Renal cortex interstitium (tissue), 11 donors: ENCODE measurements around the gene DLGAP1. TPM values are rescaled to one million over a fixed set of nuclear protein-coding genes. Genes with fewer than 3 reads are reported as not detected.

Experiments
- DNase-seq, 11 donors: peaks; one replicate each; pipeline ENCODE4 v3.0.0-alpha.2; 2013; ENCODE audit warnings: low read depth in 9 of 11, low spot score in 4 of 11; ENCODE audit errors: extremely low read depth in 1 of 11
- polyA plus RNA-seq, 3 donors: library from polyadenylated mRNA; unstranded; fragments of 120-200 nt; gene quantifications; one replicate each; pipeline ENCODE4 v1.2.1, GENCODE V29; 2013; ENCODE audit not compliant: insufficient read length in 3 of 3

Gene DLGAP1
- polyA plus RNA-seq, 3 donors, result 4.6 to 6.1 (median 5.9) TPM

GRCh38 chr18:3793545-3793944, 661.6 kb downstream of the DLGAP1 start:
- DNase-seq, result no peak

- DNase-seq, result no peak
Observed at GRCh38 chr18:3793111-3793510, 662.0 kb downstream of the DLGAP1 start.

- no peak for DNase-seq
Observed at GRCh38 chr18:3792711-3793110, 662.4 kb downstream of the DLGAP1 start.

GRCh38 chr18:3791238-3791637, 663.9 kb downstream of the DLGAP1 start:
- DNase-seq, result no peak

- peak in 6 of 11 donors; percentile 42 to 69 (median 59) for DNase-seq
Observed at GRCh38 chr18:3790703-3791102, 664.4 kb downstream of the DLGAP1 start.

- DNase-seq, result no peak
Observed at GRCh38 chr18:3789525-3789924, 665.6 kb downstream of the DLGAP1 start.

GRCh38 chr18:3784949-3785348, 670.2 kb downstream of the DLGAP1 start:
- no peak for DNase-seq

- DNase-seq, result no peak
Observed at GRCh38 chr18:3782901-3783300, 672.2 kb downstream of the DLGAP1 start.

GRCh38 chr18:3777719-3778118, 677.4 kb downstream of the DLGAP1 start:
- DNase-seq, result no peak

GRCh38 chr18:3777122-3777521, 678.0 kb downstream of the DLGAP1 start:
- DNase-seq, result no peak

GRCh38 chr18:3775996-3776395, 679.1 kb downstream of the DLGAP1 start:
- DNase-seq, result no peak

GRCh38 chr18:3773303-3773702, 681.8 kb downstream of the DLGAP1 start:
- DNase-seq, result no peak

GRCh38 chr18:3771121-3771971, 683.8 kb downstream of the DLGAP1 start:
- DNase-seq, result peak; percentile 63 to 79 (median 75)

- no peak for DNase-seq
Observed at GRCh38 chr18:3761266-3761665, 693.8 kb downstream of the DLGAP1 start.

GRCh38 chr18:3760741-3761140, 694.4 kb downstream of the DLGAP1 start:
- no peak for DNase-seq

- no peak for DNase-seq
Observed at GRCh38 chr18:3759099-3759498, 696.0 kb downstream of the DLGAP1 start.

- no peak for DNase-seq
Observed at GRCh38 chr18:3758531-3758930, 696.6 kb downstream of the DLGAP1 start.

GRCh38 chr18:3757361-3757760, 697.7 kb downstream of the DLGAP1 start:
- DNase-seq, result no peak

- DNase-seq, result no peak
Observed at GRCh38 chr18:3753106-3753505, 702.0 kb downstream of the DLGAP1 start.

GRCh38 chr18:3748086-3748485, 707.0 kb downstream of the DLGAP1 start:
- no peak for DNase-seq
